Mucosa of rectum (tissue), 2 donors: ENCODE results near the gene SLC25A41.

Source experiments
- H3K27ac ChIP-seq, 2 donors: one replicate each; pipeline ENCODE4 v1.7.0; 2013; ENCODE audit warnings: inconsistent platforms in 2 of 2, low read depth in 2 of 2, low read length in 2 of 2
- H3K27me3 ChIP-seq, 2 donors: one replicate each; pipeline ENCODE4 v1.7.0; 2013; ENCODE audit warnings: low read length in 2 of 2; ENCODE audit not compliant: control insufficient read depth in 2 of 2, insufficient read depth in 2 of 2
- H3K36me3 ChIP-seq, 2 donors: one replicate each; pipeline ENCODE4 v1.7.0; 2013; ENCODE audit warnings: low read length in 2 of 2; ENCODE audit not compliant: control insufficient read depth in 2 of 2, insufficient read depth in 2 of 2
- H3K4me1 ChIP-seq, 2 donors: one replicate each; pipeline ENCODE4 v1.7.0; 2013; ENCODE audit warnings: low read length in 2 of 2, mild to moderate bottlenecking in 1 of 2; ENCODE audit not compliant: control insufficient read depth in 2 of 2, insufficient read depth in 2 of 2
- H3K4me3 ChIP-seq, 2 donors: one replicate each; pipeline ENCODE4 v1.7.0; 2013; ENCODE audit warnings: low read length in 2 of 2
- H3K9ac ChIP-seq, 2 donors: one replicate each; pipeline ENCODE4 v1.7.0; 2013; ENCODE audit warnings: low read length in 2 of 2, low read depth in 1 of 2, mild to moderate bottlenecking in 1 of 2
- H3K9me3 ChIP-seq, 2 donors: one replicate each; pipeline ENCODE4 v1.7.0; 2013; ENCODE audit warnings: low read length in 2 of 2; ENCODE audit not compliant: control insufficient read depth in 2 of 2
- donor health status: healthy.
- donor health status: Normal muscosa, but diverticular disease.

SLC25A41 gene

DNA sequence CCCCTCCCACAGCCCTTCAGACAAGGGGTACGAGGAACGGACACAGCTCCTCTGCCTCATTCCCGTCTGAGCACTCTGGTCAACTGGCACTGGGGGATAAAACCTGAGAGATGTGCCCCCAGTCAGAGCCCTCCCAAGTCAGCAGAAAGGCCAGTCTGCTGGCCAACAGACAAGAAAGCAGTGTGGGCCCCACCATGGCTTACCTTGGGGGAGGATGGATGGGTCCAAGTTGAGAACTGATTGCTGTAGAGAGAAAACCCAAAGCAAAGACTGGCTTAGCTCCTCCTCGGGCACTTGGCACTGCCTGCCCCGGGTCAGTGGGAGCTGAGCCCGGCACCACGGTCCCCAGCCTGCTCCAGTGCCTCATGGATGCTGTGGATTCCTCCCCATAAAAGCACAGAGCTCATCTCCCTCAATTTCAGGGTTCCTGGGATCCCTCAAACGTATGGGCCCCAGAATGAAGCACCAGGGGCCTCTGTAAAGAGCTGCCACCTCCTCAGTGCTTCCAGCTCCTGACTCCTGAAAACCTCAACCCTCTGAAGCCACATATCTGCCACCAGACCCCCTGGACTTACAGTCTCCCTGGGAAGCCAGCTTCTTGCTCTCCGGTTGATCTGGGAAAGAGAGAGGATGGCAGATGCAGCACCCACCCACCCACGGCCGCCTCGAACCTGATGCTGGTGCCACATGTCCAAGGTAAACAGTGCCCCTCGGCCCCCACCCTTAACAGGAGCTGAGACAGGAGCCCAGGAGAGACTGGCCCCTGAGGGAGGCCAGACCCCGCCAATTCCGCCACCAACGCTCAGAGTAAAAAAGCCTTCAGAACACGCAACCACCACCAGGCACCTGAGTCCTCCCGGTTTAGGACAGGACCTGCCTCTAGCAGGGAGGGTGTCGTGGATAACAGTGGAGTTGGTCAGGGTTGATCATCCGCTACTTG is 12.2 kb downstream of the SLC25A41 start:
- Histone ChIP-seq H3K9me3 (no peaks in the 10 kb centered on the region), H3K9ac (no peak overlapping the region), H3K27me3 (no peaks in the 10 kb centered on the region), H3K36me3 (peaks cover 52 to 55% of the 10 kb centered on the region in 2 donors), H3K4me1 (peaks cover 11 to 16% of the 10 kb centered on the region in 2 donors), H3K27ac (no peak overlapping the region), H3K4me3 (no peak overlapping the region)

DNA sequence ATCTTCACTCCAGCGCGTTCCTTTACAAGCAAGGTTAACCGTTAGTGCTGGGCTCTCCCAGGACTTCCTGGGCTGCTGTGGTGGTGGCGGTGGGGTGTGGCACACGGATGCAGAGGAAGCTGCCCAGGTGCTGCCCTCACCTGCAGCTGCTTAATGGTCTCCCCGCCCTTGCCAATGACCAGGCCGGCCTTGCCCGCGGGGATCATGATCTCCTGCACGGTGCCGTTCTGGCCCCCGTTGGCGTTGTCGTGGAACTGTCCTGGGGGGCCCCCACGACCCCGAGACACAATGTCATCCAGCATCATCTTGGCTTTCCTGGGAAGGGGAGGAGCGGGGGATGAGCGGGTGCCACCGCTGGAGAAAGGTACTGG is 15.0 kb downstream of the SLC25A41 start:
- Histone ChIP-seq H3K9ac (no peak overlapping the region), H3K27me3 (no peaks in the 10 kb centered on the region), H3K9me3 (no peaks in the 10 kb centered on the region), H3K27ac (no peak overlapping the region), H3K36me3 (peaks cover 67 to 73% of the 10 kb centered on the region in 2 donors), H3K4me3 (no peak overlapping the region), H3K4me1 (peaks cover 4 to 12% of the 10 kb centered on the region in 2 donors)

DNA sequence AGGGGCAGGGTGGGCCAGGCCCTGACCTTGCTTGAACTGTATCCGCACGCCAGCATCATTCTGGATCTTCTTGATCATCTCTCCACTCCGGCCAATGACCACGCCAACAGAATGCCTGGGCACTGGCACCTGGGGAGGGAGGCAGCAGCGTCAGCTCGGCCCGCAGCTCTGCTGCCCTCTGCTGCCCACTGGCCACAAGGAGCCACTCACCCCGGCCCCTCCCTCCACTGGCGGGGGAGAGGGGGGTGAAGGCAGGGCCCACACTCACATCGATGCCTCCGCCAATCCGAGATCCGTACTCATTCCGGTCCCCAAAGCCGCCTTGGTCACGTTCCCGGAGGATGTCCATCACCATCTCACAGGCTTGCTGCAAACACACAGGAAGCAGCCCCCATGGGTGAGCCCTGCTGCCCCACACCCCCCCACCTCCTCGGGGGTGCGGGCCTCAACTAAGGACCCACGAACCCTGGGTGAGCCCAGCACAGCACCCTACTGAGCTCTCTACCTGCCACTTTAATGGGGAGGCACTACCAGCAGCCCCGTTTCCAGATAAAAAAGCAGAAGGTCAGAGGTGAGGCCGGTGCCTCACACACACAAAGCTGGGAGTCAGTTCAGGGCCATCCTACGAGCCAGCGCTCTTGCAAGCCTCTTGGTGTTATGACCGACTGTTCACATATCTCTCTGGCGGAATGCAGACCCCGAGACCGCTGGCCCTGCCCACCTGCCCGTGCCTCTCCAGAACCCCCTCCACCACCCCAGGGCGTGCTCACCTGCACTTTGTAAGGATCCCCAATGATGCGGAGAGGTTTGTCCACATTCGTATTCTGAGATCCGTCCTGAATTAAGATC is 15.6 kb downstream of the SLC25A41 start:
- no peak overlapping the region for H3K27ac ChIP-seq
- H3K36me3 ChIP-seq = peaks cover 67 to 73% of the 10 kb centered on the region in 2 donors
- H3K4me1 ChIP-seq = peaks cover 0 to 6% of the 10 kb centered on the region in 2 donors
- H3K4me3 ChIP-seq = no peak overlapping the region
- no peaks in the 10 kb centered on the region for H3K9me3 ChIP-seq
- H3K9ac ChIP-seq = no peak overlapping the region
- no peaks in the 10 kb centered on the region for H3K27me3 ChIP-seq

DNA sequence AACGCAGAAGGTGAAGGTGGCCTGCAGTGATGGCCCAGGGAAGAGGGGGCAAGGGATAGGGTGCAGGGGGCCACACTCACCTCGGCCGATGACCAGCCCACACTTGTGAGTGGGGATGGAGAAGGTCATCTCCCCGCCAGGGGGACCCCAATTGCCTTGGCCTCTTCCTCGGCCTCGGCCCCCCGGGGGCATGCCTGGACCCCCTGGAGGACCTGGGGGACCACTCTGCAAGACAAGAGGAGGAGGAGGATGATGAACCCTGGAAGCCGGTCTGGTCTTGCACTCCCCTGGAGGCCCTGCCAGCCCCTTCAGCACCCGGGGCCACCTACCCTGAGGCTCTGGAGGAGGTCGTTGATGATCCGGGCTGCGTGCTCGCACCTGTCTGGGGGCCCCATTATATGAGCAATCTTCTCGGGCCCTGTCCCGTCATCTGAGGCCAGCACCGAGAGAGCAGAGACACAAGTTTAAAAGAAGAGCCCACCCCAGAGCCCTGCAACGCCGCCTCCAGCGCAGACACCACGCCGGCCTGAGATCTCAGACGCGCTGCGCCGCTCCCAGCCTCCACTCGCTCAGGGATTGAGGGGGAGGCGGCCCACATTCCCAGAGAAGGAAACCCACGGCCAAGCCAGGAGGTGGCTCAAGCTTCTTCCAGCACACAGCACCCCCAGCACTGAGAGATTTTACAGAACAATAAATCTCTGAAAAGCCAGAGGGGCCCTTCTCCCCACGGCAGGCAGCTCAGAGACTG is 16.7 kb downstream of the SLC25A41 start:
- H3K27me3 ChIP-seq = no peaks in the 10 kb centered on the region
- H3K9me3 ChIP-seq = no peaks in the 10 kb centered on the region
- H3K27ac ChIP-seq = no peak overlapping the region
- H3K36me3 ChIP-seq = peaks cover 64 to 70% of the 10 kb centered on the region in 2 donors
- no peak overlapping the region for H3K9ac ChIP-seq
- no peak overlapping the region for H3K4me3 ChIP-seq
- H3K4me1 ChIP-seq = peaks cover 0 to 5% of the 10 kb centered on the region in 2 donors

DNA sequence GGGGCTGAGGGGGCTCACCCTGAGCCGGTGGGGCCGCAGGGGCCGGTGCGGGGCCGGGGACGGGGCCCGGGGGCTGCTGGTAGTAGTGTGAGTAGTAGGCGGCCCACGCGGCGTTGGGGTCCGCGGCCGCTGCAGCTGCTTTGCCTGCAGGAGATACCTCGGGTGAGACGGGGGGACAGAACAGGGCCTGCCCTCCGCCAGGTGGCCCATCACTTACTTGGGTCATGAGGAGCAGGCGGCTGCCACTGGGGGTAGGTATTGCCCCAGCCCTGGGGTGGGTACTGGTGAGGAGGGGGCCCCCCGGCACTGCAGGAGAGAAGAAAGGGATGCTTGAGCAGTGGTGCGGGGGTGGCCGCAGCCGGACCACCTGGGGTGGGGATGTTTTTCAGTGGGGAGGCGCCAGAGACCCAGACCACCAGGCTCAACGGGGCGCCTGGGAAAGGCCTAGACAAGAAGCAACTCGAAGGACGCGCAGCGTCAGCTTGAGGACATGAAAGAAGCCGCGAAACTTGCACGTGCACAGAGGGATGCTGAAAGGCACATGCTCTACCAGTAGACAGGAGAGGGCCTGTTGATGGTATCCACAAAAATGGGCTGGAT is 17.9 kb downstream of the SLC25A41 start:
- Histone ChIP-seq H3K9me3 (no peaks in the 10 kb centered on the region), H3K27me3 (no peaks in the 10 kb centered on the region), H3K27ac (no peak overlapping the region), H3K4me3 (no peak overlapping the region), H3K36me3 (peaks cover 54 to 62% of the 10 kb centered on the region in 2 donors), H3K9ac (no peak overlapping the region), H3K4me1 (peaks cover 0 to 4% of the 10 kb centered on the region in 2 donors)

DNA sequence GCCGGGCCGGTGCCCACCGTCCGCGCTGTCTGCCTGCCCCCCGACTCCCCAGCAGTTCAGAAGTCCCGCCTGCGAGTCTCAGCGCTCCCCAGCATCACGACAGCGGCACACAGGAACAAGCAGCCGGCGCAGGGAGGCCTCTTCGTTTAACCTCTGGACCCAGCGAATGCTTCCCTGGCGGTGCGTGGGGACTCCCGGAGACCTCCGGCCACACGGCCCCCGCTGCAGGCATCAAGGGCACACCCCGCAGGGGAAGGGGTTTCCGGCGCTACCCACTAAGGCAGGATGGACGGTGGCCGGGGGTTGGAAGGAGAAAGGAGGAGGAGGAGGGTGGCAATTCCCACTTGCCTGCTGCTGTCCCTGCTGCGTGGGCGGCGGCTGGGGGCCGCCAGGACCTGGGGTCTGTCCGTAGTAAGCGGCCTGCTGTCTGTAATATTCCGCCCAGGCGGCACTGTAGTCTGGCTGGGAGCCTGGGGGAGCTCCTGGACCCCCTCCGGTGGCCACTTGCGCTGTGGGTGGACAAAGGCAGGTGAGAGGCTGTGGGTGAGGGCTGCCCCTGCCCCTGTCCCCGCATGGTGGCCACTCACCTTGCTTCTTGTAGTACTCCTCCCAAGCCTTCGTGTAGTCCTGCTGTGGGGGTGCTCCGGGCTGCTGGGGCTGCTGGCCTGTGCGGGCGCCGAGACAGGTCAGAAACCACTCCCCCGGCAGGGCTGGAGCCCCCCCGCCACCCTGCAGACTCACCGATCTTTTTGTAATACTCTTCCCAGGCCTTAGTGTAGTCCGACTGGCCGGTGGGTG is 18.6 kb downstream of the SLC25A41 start:
- no peaks in the 10 kb centered on the region for H3K9me3 ChIP-seq
- H3K4me3 ChIP-seq = no peak overlapping the region
- H3K4me1 ChIP-seq = peaks cover 0 to 4% of the 10 kb centered on the region in 2 donors
- H3K27ac ChIP-seq = no peak overlapping the region
- peaks cover 50 to 55% of the 10 kb centered on the region in 2 donors for H3K36me3 ChIP-seq
- H3K9ac ChIP-seq = no peak overlapping the region
- H3K27me3 ChIP-seq = no peaks in the 10 kb centered on the region

DNA sequence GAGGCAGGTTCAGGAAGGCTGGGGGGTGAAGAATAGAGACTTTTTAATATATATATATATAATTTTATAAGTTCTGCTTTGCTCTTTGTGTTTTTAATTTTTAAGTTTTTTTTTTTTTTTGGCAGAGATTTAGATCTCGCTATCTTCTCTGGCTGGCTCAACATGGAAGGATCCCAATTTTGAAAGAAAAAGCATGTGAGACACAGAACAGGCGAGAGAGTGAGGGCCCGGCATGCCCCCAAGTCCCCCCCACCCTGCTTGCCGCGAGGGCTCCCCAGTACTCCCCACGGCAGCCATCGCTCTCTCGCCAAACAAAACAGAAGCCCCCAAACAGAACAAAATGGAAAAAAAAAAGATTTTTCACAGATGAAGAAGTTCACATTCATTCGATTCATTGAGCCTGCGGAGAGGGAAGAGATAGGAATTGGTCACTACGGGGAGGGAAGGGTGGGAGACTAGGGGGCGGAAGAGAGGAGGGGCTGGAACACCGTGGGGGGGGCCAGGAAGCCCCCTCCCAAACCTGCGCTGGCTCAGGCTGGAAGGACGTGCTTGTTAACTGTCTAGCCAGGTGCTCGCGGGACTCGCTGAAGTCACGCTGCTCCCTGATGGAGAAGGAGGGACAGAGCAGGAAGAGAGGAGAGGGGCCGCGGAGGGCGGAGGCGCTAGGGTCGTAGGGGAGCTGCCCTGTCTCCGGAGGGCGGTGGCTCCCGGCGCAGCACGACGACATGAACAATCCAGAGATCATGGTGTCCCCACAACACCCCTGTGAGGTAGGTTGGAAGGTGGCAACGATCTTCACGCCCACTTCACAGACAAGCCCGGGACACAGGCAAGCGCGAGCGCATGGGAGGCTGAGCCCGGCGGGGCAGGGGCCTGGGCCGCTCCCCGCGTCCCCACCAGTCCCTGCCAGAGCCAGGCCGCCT is 19.6 kb downstream of the SLC25A41 start:
- H3K9ac ChIP-seq = no peak overlapping the region
- no peak overlapping the region for H3K4me3 ChIP-seq
- no peaks in the 10 kb centered on the region for H3K27me3 ChIP-seq
- H3K27ac ChIP-seq = no peak overlapping the region
- H3K36me3 ChIP-seq = peaks cover 40 to 45% of the 10 kb centered on the region in 2 donors
- peaks cover 0 to 4% of the 10 kb centered on the region in 2 donors for H3K4me1 ChIP-seq
- H3K9me3 ChIP-seq = no peaks in the 10 kb centered on the region

DNA sequence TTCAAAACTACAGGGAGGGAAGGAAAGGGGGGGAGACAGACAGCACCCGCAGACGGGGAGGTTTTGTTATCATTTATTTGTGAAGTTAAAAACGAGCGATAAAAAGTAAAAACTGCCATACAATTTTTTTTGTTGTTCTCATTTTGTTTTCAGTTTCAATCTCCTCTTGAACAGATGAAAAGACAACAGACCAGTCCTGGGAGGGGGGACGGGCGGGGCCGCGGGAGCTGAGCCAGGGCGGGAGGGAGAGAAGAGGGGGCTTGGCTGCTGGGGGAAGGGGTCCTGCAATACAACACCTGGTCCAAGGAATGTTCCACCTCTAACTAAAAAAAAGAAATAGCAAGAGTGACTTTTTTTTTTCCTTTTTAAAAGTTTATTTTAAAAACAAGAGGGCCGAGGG is 20.3 kb downstream of the SLC25A41 start:
- no peak overlapping the region for H3K27ac ChIP-seq
- peaks cover 33 to 38% of the 10 kb centered on the region in 2 donors for H3K36me3 ChIP-seq
- peaks cover 0 to 4% of the 10 kb centered on the region in 2 donors for H3K4me1 ChIP-seq
- H3K27me3 ChIP-seq = no peaks in the 10 kb centered on the region
- H3K4me3 ChIP-seq = no peak overlapping the region
- no peak overlapping the region for H3K9ac ChIP-seq
- H3K9me3 ChIP-seq = no peaks in the 10 kb centered on the region
